ENCODE measurements around the gene CELF2.
A peak's percentile ranks its signal among the peaks of the same experiment; 100 is the strongest.

CELF2 gene

DNA sequence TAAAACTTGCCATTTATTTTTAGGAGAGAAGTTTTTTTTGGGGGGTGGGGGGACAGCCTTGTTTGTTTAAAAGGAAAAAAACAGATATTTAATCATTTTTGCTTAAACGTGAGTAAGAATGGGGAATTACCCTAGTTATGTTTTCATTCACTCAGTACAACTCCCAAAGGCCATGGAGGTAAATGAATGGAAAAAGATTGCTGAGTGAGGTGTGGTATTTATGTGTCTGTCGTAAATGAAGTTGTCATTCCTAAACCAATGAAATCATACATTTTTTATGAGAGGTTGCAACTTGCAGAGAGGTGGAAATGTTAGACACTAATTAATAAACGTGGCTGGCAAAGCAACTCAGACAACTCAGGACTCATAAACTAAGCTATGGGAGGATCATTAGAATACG, 218.1 kb downstream of the CELF2 start:
- TF ChIP-seq, protein P1, sequence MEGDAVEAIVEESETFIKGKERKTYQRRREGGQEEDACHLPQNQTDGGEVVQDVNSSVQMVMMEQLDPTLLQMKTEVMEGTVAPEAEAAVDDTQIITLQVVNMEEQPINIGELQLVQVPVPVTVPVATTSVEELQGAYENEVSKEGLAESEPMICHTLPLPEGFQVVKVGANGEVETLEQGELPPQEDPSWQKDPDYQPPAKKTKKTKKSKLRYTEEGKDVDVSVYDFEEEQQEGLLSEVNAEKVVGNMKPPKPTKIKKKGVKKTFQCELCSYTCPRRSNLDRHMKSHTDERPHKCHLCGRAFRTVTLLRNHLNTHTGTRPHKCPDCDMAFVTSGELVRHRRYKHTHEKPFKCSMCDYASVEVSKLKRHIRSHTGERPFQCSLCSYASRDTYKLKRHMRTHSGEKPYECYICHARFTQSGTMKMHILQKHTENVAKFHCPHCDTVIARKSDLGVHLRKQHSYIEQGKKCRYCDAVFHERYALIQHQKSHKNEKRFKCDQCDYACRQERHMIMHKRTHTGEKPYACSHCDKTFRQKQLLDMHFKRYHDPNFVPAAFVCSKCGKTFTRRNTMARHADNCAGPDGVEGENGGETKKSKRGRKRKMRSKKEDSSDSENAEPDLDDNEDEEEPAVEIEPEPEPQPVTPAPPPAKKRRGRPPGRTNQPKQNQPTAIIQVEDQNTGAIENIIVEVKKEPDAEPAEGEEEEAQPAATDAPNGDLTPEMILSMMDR (IDR thresholded peaks at IDR 0.05; ENCODE audit: extremely low read depth, insufficient read depth, missing control alignments): no peak
- in situ Hi-C loops (cut with MboI; ENCODE audit: low pct_unique_long_range_greater_than_20kb, low sequenced_read_pairs, unreplicated experiment): no loop called here
- no peak for DNase-seq (ENCODE audit: low spot score)

DNA sequence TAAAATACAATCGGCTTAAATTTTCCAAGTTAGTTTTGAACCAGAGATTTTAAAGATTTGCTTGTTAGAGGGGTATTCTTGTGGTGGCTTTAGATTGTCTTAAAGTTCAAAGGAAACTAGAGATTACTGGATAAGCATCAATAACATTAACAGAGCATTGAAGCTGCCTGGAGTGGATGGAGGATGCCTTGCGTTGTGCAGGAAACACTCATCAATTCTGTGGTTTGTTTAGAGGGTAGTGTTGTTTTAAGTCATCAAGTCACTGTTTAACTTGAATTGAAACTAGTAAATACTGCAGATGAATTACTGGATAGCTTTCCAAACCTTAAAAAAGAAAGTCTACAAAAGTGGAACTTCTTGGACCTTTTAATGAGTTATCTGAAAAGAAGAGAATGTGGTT, 218.6 kb downstream of the CELF2 start:
- peak; percentile 27 for DNase-seq (ENCODE audit: low spot score)
- in situ Hi-C loops (cut with MboI; ENCODE audit: low pct_unique_long_range_greater_than_20kb, low sequenced_read_pairs, unreplicated experiment): no loop called here
- TF ChIP-seq, protein P1 (IDR thresholded peaks at IDR 0.05; ENCODE audit: extremely low read depth, insufficient read depth, missing control alignments): no peak

DNA sequence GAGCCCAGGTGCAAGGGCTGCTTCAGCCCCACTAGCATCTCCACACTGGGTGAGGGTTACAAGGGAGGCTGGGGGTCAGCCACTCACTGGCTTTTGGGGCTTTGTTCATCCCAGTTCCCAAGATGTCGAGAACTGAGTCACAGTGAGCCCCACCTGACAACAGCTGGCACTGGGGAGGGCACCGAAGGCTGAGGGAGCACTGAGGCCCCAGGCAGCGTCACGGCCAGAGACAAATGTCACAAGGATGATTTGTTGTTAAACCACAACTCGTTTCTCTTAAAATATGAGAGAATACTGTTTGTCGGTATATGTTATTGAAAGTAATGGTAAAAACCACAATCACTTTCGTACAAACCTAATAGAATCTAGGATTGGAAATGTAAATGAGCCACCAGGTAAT, 219.9 kb downstream of the CELF2 start:
- TF ChIP-seq, protein P1 (IDR thresholded peaks at IDR 0.05; ENCODE audit: extremely low read depth, insufficient read depth, missing control alignments): no peak
- DNase-seq (ENCODE audit: low spot score): no peak
- in situ Hi-C loops (cut with MboI; ENCODE audit: low pct_unique_long_range_greater_than_20kb, low sequenced_read_pairs, unreplicated experiment): no loop called here

DNA sequence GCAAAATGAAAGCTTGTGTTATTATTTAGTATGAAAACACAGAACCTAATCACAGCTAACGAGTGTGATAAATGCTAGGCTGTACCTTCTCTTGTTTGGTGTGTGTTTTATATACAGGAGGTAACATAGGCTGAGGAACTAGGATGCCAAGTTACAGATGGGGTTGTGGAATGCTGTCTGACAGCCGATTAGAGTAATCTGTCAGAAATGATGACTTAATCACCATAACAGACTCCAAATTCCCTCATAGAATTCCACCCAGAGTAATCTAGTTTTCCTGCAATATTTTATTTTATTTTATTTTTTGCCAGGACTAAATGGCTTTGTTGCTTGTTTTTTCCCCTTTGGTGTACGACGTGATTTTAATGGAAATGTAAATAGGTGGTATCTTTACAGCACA, 221.2 kb downstream of the CELF2 start:
- in situ Hi-C loops (cut with MboI; ENCODE audit: low pct_unique_long_range_greater_than_20kb, low sequenced_read_pairs, unreplicated experiment): no loop called here
- no peak for DNase-seq (ENCODE audit: low spot score)
- TF ChIP-seq, protein P1 (IDR thresholded peaks at IDR 0.05; ENCODE audit: extremely low read depth, insufficient read depth, missing control alignments): no peak

DNA sequence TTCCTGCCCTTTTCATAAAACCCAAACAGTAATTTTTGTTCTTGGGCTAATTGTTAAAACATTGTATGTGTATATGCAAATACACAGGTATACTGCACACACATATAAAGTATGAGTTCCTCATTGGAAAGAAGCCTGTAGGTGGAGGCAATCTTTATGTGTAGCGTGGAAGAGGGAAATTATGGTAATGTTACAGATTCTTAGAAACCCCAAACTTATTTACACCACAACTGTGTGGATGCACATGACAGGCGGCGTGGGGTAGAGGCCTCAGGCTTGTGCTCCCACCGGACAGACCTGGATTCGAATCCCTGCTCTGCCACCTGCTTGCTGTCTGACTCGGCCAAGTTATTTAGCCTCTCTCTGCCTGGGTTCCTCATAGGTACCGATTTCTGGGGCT, 223.0 kb downstream of the CELF2 start:
- in situ Hi-C loops (cut with MboI; ENCODE audit: low pct_unique_long_range_greater_than_20kb, low sequenced_read_pairs, unreplicated experiment): no loop called here
- DNase-seq (ENCODE audit: low spot score): no peak
- TF ChIP-seq, protein P1 (IDR thresholded peaks at IDR 0.05; ENCODE audit: extremely low read depth, insufficient read depth, missing control alignments): no peak

DNA sequence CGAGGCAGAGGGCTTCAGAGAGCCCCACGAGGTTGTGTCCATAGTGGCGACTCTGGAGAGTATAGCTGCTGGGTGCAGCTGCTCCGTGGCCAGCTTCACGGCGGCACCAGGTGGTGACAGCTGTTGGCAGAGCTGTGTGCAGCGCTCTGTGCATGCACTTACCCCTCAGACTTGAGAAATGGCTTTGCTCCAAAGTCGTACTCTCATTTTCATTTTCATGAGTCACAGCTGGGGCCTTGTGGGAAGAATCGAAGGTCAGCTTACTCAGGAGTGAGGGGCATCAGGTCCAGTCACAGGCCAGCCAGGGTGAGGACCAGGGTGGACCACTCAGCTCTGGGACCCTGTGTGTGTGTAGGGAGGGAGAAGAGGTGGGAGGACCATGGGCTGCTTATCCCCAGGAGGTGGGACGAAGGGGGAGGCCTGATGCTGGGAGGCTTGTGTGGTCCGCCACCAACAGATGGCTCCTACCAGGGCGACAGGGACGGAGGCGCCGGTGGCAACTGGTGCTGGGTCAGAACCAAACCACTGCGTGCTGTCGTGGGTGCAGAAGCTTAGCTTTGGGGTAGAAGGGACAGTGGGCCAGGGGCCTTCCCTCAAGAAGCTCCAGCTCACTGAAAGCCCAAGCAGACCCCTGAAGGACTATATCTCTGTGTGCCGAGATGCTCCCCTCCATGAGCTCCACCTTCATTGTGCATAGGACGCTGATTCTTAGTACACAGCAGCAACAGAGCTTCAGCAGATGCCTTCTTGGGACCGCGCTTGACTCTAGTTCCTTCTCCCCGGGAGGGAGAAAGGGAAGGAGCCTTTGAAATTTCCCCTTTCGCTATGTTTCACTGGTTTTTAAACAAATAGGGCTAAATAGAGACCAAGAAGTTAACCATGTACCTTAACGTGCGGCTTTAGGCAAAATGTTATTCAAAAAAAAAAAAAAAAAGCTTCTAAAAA, 225.0 kb downstream of the CELF2 start:
- in situ Hi-C loops (cut with MboI; ENCODE audit: low pct_unique_long_range_greater_than_20kb, low sequenced_read_pairs, unreplicated experiment): no loop called here
- TF ChIP-seq, protein P1 (IDR thresholded peaks at IDR 0.05; ENCODE audit: extremely low read depth, insufficient read depth, missing control alignments): peak; percentile 41
- DNase-seq (ENCODE audit: low spot score): peak; percentile 45

Measured in GM13977 (cell line).